MG63 (cell line): Measurements from ENCODE around the gene LBHD2. TPM values are rescaled to one million over a fixed set of nuclear protein-coding genes. Genes with fewer than 3 reads are reported as not detected.

ENCODE experiments used
- DNase-seq: peaks from one replicate; pipeline ENCODE4 v3.0.0-alpha.2; 2020
- H3K27me3 ChIP-seq: fragments of 250-450 bp; sonication (Bioruptor Pico); 2 replicates; pipeline ENCODE4 v1.5.1; 2020; ENCODE audit warnings: mild to moderate bottlenecking, moderate library complexity
- H3K36me3 ChIP-seq: fragments of 250-450 bp; sonication (Bioruptor Pico); 2 replicates; pipeline ENCODE4 v1.5.1; 2020; ENCODE audit warnings: mild to moderate bottlenecking, moderate library complexity
- H3K4me3 ChIP-seq: fragments of 250-450 bp; sonication (Bioruptor Pico); 2 replicates; pipeline ENCODE4 v1.5.1; 2020; ENCODE audit warnings: mild to moderate bottlenecking, moderate library complexity
- H3K9me3 ChIP-seq: fragments of 250-450 bp; sonication (Bioruptor Pico); 2 replicates; pipeline ENCODE4 v1.5.1; 2020; ENCODE audit warnings: mild to moderate bottlenecking, moderate library complexity
- total RNA-seq: library from RNA; depleted of rRNA; stranded (reverse); fragments of >200 nt; shearing (Covaris generic); gene quantifications from 2 replicates; pipeline ENCODE4 v1.2.3, GENCODE V29; 2014; ENCODE audit warnings: low replicate concordance

The LBHD2 gene
- total RNA-seq, 1 experiment from 2014 or later, result not detected

DNA sequence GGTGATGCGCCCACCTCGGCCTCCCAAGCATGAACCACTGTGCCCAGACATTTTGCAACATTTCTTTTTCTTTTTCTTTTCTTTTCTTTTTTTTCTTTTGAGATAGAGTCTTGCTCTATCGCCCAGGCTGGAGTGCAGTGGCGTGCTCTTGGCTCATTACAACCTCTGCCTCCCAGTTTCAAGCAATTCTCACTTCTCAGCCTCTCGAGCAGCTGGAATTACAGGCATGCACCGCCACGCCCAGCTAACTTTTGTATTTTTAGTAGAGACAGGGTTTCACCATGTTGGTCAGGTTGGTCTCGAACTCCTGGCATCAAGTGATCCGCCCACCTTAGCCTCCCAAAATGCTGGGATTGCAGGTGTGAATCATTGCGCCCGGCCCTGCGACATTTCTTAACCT is 19.0 kb upstream of the LBHD2 start:
- no peaks in the 10 kb centered on the region for H3K9me3 ChIP-seq
- H3K27me3 ChIP-seq, result no peaks in the 10 kb centered on the region
- no peak overlapping the region for H3K4me3 ChIP-seq
- no peak for DNase-seq
- H3K36me3 ChIP-seq, result no peaks in the 10 kb centered on the region

DNA sequence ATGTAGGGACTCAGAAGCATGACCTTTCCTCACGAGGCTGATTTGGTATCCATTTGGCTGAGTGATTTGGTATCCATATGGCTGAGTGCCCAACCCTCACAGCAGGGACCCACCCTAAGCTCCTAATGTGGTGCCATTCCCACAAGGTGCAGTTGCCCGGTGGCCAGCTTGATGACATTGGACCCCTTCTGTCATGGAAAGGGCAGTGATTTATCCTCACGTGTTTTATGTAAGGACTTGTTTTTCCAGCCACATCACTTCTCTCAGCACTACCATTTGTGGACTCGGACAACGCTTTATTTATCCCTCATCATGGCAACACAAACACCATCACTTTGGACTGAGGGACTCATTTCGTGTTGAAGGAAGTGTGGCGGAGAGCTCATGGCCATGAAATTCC is 18.1 kb upstream of the LBHD2 start:
- Histone ChIP-seq H3K27me3 (no peaks in the 10 kb centered on the region), H3K4me3 (no peak overlapping the region), H3K9me3 (no peaks in the 10 kb centered on the region), H3K36me3 (no peaks in the 10 kb centered on the region)
- DNase-seq, result no peak

DNA sequence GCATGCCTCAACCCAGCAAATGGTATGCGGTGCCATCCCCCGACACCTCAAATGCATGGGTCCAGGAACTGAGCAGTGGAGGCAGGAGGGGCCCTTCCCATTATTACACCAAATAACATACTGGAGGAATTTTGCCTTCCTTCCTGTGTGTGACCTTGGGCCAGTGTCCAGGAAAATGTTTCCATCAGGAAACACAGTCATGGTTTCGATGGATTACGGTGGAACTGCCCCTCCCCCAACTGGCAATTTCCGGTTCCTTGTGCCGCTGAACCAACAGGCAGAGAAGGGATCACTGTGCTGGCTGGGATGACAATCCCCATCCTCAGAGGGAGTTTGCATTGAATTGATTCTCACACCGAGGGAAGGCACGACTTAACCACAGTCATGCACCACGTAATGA is 17.6 kb upstream of the LBHD2 start:
- no peaks in the 10 kb centered on the region for H3K27me3 ChIP-seq
- no peak overlapping the region for H3K4me3 ChIP-seq
- H3K9me3 ChIP-seq, result no peaks in the 10 kb centered on the region
- H3K36me3 ChIP-seq, result no peaks in the 10 kb centered on the region
- DNase-seq, result no peak

DNA sequence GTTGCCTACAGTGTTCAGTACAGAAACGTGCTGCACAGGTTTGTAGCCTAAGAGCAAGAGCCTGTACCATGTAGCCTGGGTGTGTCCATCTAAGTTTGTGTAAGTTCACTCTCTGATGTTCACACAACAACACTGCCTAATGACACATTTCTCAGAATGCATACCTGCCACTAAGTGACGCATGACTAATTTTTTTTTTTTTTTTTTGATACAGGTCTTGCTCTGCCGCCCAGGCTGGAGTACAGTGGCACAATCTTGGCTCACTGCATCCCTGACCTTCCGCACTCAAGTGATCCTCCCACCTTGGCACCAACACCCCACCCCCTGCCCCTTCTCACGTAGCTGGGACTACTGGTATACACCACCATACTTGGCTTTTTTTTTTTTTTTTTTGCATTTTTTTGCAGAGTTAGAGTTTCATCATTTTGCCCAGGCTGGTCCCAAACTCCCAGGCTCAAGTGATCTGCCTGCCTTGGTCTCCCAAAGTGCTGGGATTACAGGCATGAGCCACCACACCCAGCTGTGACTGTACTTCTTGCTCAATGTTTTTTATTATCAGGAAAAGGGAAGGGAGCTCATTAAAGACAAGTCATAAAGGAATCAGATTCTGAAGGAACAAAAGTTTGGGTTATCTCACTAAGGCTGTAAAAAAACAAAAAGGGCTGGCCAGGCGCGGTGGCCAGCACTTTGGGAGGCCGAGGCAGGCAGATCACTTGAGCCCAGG is 16.6 kb upstream of the LBHD2 start:
- H3K9me3 ChIP-seq, result no peaks in the 10 kb centered on the region
- no peak for DNase-seq

DNA sequence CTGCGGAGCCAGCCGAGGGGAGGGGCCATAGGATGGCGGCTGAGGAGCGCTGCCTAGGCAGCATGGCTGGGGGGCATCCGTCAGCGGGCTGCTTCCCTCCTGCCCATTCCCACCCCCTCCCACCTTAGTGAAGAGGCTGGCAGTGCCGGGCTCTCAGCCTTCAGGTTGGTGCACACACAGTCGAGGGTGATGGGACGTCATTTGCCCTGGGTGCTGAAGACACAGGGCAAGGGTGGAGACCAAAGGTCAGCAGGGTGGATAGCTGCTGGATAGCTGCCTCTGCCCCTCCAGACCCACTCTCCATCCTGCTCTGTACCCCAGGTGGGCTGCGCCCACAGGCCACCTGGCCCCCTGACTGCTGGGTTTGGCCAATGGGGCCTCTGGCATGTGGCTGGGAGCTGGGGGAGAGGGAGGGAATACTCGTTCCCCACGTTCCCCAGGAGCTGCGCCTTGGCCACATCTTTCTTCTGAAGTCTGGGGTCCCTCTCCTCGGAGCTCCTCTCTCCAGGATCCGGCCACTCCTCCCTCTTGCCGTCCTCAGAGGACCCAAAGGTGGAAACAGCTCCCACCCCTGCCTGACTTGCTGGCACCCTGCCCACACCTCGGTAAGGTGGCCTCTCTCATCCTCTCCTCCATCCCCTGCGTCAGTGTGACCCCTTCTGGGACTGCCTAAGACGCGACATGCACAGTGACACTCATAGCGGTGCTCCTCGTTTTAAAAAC is 15.5 kb upstream of the LBHD2 start:
- Histone ChIP-seq H3K9me3 (no peaks in the 10 kb centered on the region), H3K4me3 (no peak overlapping the region), H3K36me3 (no peaks in the 10 kb centered on the region), H3K27me3 (no peaks in the 10 kb centered on the region)
- DNase-seq, result no peak

More for the DNA sequence above, 16.6 kb upstream of the LBHD2 start:
- Histone ChIP-seq H3K36me3 (no peaks in the 10 kb centered on the region), H3K27me3 (no peaks in the 10 kb centered on the region), H3K4me3 (no peak overlapping the region)

DNA sequence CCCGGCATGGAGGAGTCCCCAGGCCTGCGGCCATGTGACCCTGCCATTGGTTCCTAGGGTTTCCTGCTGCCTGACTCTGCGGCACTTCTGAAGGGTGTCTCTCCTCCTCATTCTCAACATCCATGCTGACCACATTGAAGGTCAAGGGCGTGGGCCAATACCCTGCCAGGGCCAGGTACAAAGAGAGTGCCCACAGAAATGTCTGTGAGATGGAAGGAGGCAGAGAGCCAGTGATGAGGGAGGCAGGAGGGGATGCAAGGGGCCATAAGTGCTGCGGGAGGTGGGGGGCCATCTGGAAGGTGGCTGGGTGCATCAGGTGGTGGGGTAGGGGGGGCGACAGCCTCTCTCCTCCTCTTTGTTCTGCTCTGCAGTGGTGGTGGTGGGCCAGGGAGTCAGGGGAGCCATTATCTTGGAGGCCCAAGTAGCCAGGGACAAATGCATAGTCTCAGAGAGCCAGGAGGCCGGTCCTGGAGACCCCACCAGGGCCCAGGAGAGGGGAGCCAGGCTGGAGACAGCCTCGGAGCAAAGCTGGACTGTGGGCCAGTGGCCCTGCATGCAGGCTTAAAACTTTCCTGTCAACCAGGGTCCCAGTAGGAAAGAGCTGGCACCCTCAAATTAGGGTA is 13.6 kb upstream of the LBHD2 start:
- Histone ChIP-seq H3K4me3 (no peak overlapping the region), H3K27me3 (no peaks in the 10 kb centered on the region), H3K36me3 (no peaks in the 10 kb centered on the region), H3K9me3 (no peaks in the 10 kb centered on the region)
- DNase-seq, result no peak

DNA sequence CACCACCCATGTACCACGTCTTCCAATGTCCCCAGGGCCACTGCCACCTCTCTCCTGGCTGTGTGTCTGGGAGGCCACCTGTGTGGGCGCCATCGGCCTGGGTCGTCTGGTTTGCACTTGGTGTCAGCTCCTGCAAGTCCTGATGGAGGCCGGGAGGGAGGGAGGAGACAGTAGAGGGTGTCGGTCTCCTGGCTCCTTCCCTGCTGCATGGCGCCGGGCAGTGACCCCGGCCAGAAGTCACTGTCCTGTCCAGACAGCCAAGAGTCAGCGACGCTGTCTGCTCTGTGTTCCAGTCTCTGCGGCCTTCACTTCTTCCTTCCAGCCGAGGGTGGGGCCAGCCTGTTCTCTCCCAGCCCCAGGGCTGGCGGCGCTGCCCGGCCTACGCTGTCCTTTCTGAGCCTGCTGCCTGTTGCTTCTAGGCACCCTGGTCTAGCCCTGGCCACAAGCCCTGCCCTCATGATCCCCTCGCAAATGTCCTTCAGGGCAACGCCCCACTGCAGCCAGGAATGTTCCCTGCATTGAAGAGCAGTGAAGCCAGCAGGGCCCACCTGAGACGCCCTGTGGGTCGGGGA is 13.0 kb upstream of the LBHD2 start:
- H3K36me3 ChIP-seq, result no peaks in the 10 kb centered on the region
- H3K9me3 ChIP-seq, result no peaks in the 10 kb centered on the region
- no peak overlapping the region for H3K4me3 ChIP-seq
- no peaks in the 10 kb centered on the region for H3K27me3 ChIP-seq
- DNase-seq, result no peak

DNA sequence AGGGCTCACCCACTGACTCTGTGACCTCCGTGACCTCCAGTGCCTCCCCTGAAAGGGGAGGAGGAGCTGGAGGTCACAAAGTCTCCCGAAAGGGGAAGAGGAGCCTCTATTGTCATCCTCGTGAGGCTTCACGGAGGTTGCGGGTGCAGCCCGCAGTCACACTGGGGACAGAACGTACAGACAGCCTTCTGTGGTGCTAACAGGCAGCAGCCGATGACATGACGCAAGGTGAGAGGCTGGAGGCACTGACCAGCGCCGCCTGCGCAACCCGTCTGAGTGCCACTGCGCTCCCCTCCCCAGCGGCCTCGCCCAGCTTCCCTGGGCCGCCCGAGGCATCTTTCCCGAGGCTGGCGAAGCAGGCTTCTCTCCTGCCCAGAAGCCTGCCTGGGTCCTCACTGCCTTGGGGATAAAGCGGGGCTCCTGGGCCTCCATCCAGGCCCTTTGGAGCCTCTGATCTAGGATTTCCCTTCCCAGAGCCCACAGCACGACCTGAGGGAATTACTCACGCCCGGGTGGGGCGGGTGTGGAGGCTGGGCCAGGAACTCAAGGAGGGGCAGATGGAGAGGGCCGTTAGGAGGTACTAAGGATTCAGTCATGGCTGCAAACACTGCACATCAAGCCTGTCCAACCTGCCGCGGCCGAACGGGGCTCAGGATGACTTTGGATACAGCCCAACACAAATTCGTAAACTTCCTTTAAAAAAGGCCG is 12.3 kb upstream of the LBHD2 start:
- Histone ChIP-seq H3K4me3 (no peak overlapping the region), H3K27me3 (no peaks in the 10 kb centered on the region)
- DNase-seq, result no peak

DNA sequence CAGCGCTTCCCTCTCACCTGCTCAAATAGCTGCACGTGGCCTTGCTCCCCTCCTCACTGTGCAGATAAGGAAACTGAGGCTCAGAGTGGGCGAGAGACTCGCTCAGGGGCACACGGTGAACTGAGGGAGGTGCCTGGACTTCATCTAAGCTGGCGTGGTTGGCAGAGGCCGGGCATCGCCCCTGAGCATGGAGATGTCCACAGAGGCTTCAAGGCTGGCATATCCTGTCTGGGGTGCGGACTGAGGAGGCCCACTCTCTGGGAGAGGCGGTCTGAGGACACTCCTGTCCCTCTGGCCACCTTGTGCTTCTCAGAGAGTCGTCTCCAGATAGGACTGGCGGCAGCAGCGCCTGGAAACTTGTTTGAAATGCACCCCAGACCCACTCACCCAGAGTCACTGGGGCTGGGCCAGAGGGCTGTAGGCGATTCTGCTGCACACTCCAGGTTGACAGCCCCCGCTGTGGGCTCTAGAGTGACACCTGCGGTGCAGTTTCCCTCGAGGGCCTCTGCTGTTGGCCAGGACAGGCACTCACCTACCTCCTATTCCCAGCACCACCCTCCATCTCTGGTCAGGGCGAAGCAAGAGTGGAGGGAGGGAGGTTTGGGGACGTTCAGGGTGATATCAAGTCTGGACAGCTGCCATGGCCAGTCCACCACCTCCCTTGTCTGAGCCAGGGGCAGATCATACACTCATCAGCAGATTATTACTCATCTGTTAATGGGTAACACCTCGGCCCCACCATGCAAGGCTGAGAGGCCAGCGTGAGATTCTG is 11.2 kb upstream of the LBHD2 start:
- Histone ChIP-seq H3K36me3 (no peaks in the 10 kb centered on the region), H3K9me3 (no peaks in the 10 kb centered on the region), H3K4me3 (no peak overlapping the region), H3K27me3 (no peaks in the 10 kb centered on the region)
- no peak for DNase-seq

More for the DNA sequence above, 12.3 kb upstream of the LBHD2 start:
- H3K9me3 ChIP-seq, result no peaks in the 10 kb centered on the region
- H3K36me3 ChIP-seq, result no peaks in the 10 kb centered on the region

DNA sequence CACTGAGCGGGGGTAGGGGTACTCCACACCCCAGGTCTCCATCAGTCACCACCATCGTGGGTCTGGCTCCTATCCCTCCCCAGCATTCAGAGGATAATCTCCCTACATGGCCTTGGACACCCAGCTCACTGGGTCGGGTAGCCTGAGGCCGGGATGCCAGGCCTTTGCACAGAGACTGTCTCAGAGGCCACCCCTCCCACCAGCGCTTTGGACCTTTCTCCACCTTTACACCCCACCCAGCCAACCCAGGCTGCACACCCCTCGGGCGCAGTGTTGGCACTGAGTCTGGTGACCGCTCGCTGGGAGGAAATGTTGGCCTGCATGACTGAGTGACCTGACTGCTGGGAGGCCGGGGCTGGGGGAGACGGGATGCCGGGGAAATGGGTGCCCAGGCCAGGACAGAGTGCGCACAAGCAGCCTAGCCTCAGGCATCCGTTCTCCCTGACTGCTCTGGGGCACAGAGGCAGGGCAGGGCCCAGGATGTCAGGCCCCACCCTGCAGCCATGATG is 10.6 kb upstream of the LBHD2 start:
- Histone ChIP-seq H3K9me3 (no peaks in the 10 kb centered on the region), H3K36me3 (no peaks in the 10 kb centered on the region), H3K27me3 (no peaks in the 10 kb centered on the region), H3K4me3 (no peak overlapping the region)
- DNase-seq, result no peak

DNA sequence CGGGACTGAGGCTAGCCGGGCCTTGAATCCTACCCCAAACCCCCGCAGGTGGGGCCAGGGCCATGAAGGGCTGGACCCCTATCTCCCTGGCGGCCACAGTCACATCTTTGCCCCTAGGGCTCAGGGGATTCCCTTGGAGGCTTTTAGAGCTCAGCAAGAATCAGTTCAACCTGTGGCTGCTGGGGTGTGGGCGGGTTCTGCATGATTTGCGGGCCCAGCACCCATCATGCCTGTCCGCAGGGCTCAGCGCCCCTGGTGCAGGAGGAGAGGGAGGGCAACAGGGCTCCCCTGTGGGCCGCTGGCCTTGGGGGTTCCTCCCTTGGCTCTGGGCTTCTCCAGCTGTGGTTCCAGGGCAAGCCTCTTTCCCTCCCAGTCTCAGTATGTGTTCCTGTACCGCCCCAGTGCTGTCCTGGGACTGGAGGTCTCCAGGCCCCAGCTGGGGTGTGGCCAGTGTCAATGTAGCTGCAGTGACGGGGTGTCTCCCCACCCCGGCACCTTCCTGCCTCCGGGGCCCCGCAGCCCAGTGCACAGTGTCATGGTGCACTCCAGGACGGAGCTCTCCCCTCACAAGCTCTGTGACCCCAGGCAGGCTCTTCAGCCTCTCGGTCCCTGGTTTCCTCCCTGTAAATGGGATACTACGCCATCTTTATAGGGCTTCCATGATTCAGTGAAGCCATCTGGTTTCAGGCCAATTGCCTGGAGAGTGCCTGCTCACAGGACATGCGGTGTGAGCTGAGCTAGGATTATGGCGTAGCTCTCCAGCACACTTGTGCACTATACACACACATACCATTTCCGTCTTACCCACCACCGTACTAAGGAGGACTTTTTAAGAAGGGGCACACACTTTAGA is 9.9 kb upstream of the LBHD2 start:
- H3K4me3 ChIP-seq, result no peak overlapping the region
- no peak for DNase-seq
- no peaks in the 10 kb centered on the region for H3K9me3 ChIP-seq
- no peaks in the 10 kb centered on the region for H3K36me3 ChIP-seq
- no peaks in the 10 kb centered on the region for H3K27me3 ChIP-seq

DNA sequence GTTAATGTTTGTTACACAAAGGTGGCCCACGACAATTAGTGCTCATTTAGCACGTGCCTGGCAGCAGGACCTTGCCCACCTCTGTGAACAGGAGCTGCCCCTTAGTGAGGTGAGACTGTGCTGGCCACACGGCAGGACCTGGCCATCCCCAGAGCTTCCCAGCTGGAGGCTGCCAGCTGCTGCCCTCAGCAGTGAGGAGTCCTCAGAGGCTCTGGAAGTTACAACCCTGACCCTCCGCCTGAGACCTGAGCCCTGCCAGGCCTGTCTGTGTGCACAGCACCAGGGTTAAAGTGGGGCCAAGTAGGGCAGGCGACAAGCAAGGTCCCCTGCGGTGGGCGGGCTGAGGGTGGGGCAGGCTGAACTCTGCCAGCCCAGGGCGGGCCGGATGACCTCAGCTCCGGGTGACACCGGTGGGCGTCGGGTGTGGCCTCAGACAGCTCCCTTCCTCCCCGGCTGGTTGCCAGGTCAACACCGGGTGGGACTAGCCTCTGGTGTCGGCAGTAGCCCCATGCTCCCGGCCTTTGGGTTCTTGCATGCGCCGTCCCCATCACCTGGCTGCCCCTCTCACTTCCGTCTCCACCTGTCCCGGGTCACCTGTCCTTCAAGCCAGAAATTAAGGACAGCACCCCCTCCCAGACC is 9.2 kb upstream of the LBHD2 start:
- Histone ChIP-seq H3K27me3 (no peaks in the 10 kb centered on the region), H3K36me3 (no peaks in the 10 kb centered on the region), H3K9me3 (no peaks in the 10 kb centered on the region), H3K4me3 (peak overlapping the region; percentile 38; the same call in 1 of the 2 replicates)
- peak; percentile 52 for DNase-seq

DNA sequence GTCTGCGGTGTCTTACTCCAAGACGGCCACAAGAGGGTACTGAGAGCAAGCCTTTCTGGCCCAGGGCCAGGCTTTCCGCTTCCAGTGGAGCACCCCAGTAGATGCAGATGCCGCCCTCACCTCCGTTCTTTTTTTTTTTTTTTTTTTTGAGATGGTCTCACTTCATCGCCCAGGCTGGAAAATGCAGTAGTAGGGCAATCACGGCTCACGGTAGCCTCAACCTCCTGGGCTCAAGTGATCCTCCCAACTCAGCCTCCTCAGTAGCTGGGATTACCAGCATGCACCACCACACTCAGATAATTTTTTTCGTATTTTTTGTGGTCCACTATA is 5.6 kb upstream of the LBHD2 start:
- DNase-seq, result peak; percentile 49

DNA sequence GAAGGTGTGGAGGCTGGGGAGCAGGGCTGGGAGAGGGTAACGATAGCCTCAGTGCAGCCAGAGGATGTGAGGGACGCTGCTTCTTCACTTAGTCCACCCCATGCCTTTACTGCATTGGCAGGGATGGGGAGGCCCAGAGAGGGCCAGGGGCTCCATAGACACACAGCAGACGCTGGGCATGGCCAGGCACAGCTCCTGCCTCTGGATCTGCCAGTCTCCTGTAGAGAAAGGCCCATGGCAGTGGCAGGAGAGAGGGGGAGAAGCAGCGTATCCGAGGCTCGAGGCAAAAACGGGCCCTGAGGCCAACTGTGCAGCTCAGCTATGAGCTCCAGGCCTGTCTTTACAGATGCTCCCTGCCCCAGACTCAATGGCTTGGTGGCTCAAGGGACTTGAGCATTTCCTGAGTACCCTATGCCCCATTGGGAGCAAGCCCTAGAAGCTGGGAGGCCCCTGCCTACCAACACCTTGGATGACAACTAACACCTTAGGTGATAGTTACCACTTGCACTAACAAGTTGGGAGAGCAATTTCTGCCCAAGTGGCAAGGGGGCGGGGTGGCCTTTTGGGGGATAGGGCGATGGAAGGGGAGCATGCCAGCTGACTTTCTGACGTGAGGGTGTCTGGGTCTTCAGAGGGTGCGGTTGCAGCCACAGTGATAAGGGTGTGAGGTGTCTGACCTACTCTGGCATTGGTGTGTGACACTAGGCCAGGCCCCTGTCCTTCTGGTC is 5.0 kb upstream of the LBHD2 start:
- H3K27me3 ChIP-seq, result no peaks in the 10 kb centered on the region

More for the DNA sequence above, 5.6 kb upstream of the LBHD2 start:
- no peaks in the 10 kb centered on the region for H3K9me3 ChIP-seq
- H3K4me3 ChIP-seq, result no peak overlapping the region
- no peaks in the 10 kb centered on the region for H3K36me3 ChIP-seq
- no peaks in the 10 kb centered on the region for H3K27me3 ChIP-seq

More for the DNA sequence above, 5.0 kb upstream of the LBHD2 start:
- H3K9me3 ChIP-seq, result no peaks in the 10 kb centered on the region
- no peak overlapping the region for H3K4me3 ChIP-seq
- no peak for DNase-seq
- H3K36me3 ChIP-seq, result no peaks in the 10 kb centered on the region
